GM15510 (cell line): ENCODE data around the gene ZNF474.

Source experiments
- POLR2A ChIP-seq: IDR thresholded peaks from 3 replicates; pipeline ENCODE4 v1.6.1; 2011; ENCODE audit warnings: borderline replicate concordance; ENCODE audit not compliant: insufficient read length; ENCODE audit errors: extremely low read depth

The ZNF474 gene

DNA sequence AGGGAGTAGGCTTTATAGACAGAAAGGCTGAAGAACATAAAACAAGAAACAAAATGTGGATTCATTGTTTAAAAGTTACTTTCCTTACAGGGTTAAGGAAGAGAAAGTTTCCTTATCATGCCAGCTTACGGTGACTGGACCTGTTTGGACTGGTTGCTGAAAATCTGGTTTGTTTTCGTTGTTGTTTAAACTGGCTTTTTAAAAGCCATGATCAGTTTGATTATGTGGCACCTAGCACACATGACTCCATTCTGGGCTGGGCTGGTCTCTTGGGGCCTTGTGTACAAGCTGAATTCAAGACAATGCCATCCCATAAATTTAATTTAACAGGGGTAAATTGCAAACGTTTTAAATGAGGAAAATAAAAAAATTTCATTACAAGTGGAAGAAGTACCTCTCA, 18.4 kb upstream of the ZNF474 start:
- TF ChIP-seq POLR2A = no peak

DNA sequence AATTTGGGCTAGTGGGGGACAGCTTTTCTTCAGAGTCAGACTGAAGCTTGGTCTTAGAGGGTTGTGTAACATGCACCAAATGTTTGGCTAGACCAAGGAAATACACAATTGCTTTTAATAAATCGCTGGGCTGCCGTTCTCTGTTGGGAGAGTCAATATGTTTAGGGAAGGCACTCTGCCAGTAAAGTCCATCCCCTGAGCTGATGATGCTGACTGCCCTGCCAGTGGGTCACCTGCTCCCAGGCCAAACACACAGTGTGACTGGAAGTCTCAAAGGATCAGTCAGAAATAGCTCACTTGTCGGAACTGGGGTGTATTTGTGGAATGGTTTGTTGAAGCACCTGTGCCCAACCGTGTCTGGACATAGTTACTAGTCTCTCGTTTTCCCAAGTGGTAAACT, 17.9 kb upstream of the ZNF474 start:
- TF ChIP-seq POLR2A = no peak

DNA sequence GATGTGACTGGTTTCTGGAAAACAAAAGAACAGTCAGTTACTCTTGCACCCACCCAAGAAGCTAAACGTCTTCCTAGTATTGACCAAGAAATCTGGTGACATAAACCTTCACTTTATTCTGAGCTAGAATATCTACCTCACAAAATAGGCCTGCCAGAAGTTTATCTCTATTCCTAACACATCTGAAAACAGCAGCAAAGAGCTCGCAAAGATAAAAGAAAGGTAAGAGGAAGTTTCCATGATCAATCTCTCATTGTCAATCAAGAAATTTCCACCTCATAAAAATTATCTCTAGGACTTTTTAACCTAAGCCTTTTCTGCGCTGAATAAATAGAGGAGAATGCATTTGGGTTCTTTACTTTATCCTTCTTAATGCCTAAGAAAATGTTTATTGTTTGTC, 17.3 kb upstream of the ZNF474 start:
- no peak for TF ChIP-seq POLR2A

DNA sequence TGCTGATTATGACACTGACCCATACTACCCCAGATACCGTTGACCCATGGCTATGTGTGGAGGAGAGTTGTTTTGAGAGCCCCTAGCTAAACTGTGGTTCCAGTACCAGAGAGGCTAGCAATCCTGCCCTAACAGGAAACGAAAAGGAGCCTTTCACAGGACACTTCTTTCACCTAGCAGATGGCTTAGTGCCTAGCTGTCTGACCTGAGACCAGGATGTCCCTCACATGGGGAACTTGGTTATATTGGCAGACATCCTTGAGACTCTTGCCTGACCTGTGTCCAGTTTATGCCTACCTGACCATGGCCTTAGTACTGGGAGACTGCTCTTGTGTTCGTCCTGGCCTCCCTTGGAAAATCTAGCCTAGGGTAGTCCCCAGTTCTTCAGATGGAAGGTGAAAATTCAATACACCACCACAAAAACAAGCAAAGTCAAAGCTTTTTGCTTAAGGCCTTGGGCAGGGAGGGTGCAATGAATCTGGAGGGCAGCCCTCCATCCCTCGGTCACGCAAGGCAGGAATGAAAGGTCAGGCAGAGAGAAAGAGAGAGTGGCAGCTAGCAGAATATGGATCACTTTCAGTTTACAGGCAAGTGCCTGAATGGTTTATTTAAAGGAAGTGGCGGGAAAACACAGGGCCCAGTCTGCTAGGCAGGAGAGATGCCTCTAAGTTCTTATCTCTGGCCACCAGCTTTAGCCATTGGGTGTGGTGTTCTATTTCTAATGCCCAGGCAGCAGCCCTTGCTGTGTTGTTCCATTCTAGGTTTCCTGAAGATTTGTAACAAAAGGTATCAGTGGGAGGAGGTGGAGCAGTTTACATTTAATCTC, 16.4 kb upstream of the ZNF474 start:
- TF ChIP-seq POLR2A = no peak

DNA sequence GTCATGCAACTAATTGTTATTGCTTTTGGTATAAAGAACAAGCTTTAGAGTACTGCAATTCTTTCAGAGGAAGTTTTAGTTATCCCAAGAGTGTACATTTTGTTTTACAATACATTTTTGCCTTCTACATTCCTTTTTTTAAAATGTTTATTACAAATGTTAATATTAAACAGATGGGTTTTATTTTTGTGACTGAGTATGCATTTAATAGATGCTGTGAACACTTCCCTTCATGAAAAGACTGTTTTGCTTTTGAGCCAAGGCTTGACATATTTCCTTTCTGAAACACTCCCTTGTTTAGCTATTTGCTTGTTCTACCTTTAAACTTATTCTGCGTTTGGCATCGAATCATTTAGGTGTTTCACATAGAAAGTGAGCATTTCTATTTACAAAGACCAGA, 14.8 kb upstream of the ZNF474 start:
- TF ChIP-seq POLR2A = no peak

DNA sequence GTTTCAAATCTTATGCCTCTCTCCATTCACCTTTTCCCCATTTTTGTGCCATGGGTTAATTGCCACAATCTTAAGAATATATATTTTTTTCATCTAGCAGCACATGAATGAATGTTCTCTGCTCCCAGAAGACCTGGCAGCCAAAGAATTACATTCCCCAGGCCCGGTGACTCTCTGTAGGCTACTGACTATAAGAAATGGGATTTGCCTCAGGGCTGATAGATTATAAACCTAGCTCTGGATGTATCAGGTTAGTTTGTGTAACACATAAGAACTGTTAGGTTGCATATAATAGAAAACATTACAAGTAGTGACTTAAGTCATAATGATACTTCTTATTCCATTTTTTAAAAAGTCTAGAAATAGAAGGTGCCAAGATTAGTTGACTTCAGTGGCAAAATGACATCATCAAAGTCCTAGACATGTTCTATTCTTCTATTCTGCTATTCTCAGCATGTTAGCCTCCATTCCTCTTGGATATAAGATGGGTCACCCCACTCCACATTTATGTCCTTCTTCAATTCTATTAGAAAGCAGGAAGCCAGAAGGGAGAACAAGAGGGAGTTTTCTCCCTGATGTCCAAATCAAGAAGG, 10.9 kb upstream of the ZNF474 start:
- TF ChIP-seq POLR2A = no peak

DNA sequence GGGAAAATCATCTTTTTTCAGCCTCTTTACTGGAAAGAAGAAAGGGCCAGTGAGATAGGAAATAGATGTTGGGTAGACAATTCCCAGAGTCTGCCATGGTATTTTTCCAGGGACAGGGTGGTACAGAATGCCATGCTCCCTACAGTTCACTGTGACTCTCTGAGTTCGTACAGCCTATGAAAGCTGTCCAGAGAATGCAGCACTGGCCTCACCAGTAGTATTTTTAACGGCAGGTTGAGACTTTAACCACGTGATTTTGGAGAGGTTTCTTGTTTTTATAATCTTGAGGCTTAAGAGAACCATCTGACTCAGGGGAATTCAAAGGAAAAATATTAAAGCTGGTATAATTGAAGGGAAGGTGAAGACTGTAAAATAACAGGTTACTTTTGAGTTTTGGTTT, 10.1 kb upstream of the ZNF474 start:
- TF ChIP-seq POLR2A = no peak

DNA sequence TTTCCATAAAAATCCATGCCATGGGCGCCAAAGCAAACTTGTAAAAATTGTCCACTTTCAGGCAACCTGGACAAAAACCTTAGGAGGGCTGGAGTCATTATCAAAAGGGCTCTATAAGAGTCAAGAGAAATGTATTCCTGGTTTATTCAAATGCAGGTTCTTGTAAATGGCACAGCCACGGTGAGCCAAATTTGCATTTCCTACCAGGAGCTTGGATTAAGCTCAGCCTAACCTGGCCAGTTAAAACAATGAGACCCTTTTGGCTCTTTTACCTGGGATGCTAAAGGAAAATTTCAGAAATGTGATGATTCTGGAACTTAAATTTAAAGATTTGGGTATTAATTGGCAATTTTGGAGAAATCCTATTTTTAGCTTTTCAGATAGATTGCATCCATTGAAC, 8.9 kb upstream of the ZNF474 start:
- TF ChIP-seq POLR2A = no peak

DNA sequence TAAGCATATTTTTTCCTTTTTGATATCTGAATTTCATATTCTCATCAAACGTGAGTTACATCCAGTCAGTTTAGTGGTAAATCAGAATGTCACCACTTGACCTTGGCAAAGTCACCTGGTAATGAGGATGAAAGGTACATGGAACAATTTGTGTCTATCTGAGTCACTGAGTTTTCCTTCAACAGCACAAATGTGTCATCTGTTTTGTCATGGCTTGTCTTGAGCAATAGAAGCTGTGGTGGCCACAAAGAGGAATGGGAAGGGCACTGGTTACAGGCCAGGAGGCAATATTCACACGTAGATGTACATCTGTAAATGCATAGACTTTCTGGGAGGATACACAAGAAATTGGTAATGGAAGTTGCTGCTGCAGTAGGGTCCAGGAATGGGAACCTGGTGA, 8.4 kb upstream of the ZNF474 start:
- no peak for TF ChIP-seq POLR2A

DNA sequence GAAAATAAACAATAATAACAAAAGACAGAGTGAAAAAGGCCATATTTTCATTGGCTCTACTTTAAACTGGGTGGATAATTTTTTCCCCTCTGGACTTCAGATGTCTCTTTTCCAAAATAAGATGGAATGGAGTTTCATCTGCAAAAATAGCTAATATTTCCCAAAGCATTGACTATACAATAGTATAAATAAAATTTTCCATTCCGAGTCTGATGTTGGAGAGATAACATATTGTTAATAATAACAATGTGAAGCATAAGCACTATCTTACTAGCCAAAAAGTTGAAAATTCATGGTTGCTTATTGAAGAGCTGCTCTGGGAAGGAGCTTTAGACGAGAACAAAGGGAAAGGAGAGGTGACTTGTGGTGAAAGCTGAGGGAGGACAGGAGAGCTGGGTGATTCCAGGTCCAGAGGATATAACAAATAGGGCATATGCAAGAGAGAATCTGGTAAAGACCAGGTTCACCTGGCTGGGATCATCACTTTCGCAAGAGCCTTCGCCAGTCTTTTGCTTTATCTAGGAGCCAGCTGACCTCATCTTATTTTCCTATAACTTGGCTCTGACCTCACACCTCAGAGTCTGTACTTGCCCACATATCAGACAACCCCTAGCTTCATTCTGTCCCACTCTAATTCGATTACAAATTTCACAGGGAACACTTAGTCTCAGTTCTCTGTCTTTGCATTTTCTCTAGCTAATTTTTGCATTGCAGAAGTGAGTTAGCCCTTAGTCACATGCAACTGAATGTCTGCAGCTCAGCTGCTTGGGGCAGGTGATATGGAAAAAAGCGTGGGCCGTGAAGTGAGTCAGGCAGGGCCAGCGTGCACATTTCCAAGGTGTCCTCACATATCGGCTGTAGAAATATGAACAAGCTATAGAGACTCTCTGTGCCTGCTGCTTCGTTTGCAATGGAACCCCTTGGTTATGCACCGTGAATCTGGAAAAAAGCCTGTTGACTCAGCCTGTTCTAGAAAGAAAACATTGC, 7.6 kb upstream of the ZNF474 start:
- no peak for TF ChIP-seq POLR2A

DNA sequence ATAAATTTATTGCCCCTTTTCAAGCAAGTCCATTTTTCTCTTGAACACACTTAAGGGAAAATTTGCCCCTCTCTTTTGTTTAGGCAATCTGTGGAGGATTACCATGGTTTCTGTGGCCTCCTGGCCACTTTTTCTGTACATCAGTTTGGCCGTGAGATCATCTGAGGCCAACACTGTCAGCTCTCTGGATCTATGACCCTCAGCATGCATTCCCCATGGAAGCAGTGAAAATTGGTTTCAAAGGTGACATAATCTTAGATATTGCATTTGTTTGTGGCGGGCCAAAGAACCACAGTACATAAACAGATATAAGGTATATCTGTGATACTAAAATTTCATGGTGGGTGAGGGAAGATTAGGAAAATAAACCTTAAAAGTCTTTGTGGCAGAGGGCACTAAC, 4.6 kb upstream of the ZNF474 start:
- no peak for TF ChIP-seq POLR2A

DNA sequence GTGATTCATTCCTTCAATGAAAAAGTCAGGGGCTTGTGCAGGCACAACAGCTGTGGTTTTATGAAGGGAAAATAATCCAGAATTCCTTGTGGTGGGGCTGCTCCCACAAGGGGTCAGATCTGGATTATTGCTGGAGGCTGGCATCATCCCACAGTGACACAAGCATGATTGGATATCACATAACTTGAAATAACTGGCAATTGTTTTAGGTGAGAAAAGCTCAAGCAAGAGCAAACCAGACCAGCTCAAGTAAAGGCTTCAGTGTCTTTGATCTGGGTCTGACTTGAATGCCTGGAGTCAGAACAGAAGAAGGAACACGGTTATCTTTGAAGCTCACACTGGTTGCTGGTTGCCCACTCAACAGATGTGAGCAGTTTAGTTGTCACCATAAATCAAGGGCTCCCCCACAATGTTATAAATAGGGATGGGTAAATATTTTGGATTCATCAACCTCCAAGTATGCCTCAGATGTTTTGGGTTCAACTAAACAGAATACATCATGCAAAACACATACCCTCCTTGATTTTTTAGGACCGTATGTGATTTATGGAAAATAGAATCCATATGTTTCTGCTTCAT, 3.1 kb upstream of the ZNF474 start:
- no peak for TF ChIP-seq POLR2A

DNA sequence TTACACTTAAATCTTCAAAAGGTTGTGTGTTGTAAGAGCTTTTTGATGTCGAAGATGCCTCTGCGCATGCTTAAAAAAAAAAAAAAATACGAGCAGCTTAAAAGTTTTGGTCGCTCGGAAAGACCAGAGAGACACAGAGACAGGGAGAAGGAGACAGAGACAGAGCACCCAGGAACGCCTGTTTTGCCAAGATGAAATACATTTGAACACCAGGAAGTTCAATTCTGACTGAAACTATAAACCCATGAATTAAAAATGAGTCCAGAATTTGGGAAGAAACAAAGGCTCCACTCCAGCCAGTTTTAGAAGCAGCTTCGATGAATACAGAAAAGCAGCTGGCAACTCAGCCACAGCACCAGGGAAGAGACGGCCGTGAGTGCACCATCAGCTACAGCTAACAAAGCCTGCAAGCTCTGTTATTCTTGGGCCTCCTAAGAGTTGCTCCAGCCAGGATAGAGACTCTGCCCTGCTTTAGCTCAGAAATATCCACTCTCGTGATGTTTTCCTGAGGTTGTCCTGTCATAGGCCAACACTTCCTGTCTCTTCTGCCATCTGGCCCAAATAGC, 2.5 kb upstream of the ZNF474 start:
- no peak for TF ChIP-seq POLR2A

DNA sequence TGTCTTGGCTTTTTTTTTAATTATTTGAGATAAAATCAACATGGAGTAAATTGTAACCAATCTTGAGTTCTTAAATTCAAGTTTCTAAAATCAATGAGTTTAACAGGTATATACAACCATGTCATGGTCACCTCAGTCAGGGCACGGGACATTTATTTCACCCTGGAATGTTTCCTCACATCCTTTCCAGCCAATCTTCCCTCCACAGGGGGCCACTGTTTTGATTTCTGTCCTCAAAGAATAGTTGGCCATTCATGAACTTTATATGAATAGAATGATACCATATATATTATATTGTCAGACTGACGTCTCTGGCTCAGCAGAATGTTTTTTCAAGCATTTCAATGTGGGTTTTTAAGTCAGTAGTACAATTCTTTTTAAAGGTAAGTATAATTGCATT, 806 bp downstream of the ZNF474 start:
- no peak for TF ChIP-seq POLR2A
